Forelimb muscle (tissue), 1 donor: ENCODE measurements around the gene CDK5RAP1. TPM values are rescaled to one million over a fixed set of nuclear protein-coding genes. Genes with fewer than 3 reads are reported as not detected.
"Not testable (repeated sequence)": the region's sequence is repeated elsewhere in the genome, so short reads cannot be mapped to it uniquely, and the experiment has no call there.

Experiments
- DNase-seq: peaks from one replicate; pipeline ENCODE4 v3.0.0-alpha.2; 2013; ENCODE audit warnings: low read depth
- polyA plus RNA-seq: library from polyadenylated mRNA; unstranded; fragments of 120-200 nt; gene quantifications from one replicate; pipeline ENCODE4 v1.2.1, GENCODE V29; 2013; ENCODE audit not compliant: insufficient read length

Gene CDK5RAP1
- polyA plus RNA-seq, 1 donor = 23.0 TPM

- DNase-seq = no peak
These were observed 22.0 kb upstream of the CDK5RAP1 start for GRCh38 chr20:33423141-33423834.

DNA sequence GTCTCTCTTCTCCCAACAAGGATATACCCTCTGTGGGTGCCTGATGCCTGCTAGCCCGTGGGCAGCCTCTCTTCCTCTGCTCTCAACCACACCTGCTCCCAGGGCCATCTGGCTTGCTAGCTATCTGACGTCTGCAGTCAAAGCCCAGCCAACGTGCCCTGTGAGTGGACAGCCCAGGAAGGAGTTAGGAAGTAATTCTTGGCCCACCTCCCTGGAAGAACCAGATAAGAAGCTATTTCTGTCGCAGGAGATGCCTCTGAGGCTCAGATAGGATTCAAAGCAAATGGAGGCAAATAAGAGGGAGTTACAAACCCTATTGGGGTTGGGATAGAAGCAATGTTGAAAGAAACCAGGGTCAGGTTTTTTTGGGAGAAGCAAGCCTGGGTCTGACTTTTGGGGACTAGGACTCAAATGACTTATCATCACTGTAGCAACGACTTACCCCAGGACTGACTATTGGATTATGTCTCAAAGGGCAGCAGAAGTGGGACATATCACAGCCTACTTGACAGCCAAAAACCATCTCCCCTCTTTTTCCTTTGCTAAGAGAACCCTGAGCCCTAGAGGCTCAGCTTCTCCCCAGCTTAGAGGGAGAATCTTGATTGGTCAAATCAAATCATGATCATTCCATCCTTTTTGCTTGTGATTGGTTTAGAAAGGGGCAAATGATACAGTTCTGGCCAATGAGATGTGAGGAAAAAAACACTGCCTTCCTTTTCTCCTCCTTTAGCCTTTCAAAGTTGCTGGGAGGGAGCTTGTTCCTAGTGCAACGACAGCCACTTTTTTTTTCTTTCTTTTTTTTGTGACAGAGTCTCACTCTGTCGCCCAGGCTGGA, 18.0 kb upstream of the CDK5RAP1 start:
- no peak for DNase-seq

- no peak for DNase-seq
These were observed 16.7 kb upstream of the CDK5RAP1 start for GRCh38 chr20:33418033-33418432.

- no peak for DNase-seq
These were observed 14.6 kb upstream of the CDK5RAP1 start for GRCh38 chr20:33415948-33416347.

DNA sequence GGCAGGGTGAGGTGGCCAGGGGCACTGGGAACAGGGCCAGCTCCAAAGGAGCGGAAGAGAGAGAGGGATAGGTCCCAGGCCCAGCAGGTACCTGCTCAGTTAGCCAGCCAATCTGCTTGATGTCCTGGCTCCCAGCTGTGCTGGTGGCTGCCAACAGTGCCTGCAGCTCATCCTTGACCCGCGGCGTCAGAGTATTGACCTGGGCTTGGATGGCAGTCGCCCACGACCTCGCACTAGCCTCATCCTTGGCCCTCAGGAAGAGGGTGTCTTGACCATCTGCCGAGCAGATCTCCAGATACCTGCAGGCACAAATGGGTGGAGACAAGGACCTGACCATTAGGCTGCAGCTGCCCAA, 11.1 kb upstream of the CDK5RAP1 start:
- no peak for DNase-seq

GRCh38 chr20:33411711-33412483, 10.6 kb upstream of the CDK5RAP1 start:
- no peak for DNase-seq

GRCh38 chr20:33411242-33411641, 9.9 kb upstream of the CDK5RAP1 start:
- DNase-seq = no peak

DNA sequence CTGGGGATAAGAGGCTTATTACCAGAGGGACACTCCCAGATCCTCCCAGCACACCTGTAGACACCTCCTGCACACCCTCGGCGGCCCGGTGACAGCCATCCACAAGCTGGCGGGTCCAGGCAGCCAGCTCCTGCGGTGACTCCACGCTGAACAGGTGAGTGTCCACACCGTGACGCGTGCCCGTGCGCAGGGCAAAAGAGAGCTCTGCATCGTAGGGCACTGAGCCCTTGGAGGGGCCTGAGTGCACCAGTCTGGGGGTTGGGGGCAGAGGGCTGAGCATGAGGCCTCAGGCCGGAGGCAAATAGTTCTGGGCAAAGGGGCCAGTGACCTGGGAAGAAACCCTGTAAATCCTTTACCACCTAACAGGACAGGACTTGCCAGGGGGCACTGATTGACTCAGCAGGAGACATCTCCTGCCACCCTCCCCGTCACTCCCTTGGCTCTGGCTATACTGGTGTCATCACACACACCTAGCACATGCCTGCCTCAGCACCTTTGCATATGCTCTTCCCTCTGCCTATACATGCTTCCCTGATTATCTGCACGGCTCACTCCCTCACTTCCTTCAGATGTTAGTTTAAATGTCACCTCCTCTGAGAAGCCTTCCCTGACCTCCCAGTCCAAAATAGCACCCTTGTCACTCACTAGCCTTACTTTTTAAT, 8.9 kb upstream of the CDK5RAP1 start:
- no peak for DNase-seq

DNA sequence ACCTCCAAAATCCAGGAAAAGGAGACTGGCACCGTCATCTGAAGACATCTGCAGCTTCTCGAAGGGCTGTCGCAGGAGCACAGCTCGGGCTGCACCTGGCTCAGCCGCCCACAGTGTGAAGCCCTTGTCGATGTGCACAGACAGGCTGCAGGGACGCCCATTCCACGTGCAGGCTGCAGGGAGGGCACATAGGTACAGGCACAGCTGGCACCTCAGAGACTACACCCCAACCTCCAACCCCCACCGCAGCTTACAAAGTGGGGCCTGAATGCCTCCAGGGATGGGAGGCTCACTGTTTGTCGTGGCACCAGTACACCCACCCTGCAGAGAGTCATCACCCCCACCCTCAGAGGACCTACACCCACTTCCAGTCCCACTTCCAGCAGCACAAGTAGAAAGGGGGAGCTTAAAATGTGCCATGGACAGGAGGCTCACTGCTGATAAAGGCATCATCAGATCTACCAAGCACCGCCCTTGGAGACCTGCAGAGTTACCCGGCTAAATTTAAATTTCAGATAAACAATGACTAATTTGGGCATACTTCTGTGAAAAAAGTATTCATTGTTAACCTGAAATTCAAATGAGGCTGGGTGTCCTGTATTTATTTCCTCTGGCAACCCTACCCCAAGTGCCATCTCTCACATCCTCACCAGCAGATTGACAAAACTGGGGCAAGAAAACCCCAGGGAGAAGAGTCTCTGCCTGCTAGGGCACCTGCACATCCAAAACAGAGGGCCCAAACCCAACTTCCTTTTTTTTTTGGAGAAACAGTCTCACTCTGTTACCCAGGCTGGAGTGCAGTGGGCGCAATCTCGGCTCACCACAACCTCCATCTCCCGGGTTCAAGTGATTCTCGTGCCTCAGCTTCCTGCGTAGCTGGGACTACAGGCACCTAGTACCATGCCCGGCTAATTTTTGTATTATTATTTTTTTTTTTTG, 7.7 kb upstream of the CDK5RAP1 start:
- no peak for DNase-seq

DNA sequence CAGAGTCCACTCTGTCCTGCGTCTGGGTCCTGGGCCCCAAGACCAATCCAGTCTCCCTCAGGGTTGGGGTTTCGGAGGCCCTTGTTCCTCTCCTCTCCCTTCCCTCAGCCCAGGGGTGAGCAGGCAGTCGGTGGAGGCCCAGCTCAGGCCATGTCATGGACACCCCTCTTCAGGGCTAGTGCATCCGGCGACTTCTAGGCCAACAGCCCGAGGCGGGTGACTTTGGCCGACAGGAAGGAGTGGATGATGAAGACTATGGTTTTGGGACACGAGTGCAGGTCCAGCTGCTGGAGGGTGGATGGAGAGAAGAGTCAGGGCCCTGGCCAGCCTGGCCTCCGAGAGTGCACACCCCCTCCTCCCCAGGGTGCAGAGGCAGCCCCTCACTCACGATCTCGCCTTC, 7.0 kb upstream of the CDK5RAP1 start:
- no peak for DNase-seq

DNA sequence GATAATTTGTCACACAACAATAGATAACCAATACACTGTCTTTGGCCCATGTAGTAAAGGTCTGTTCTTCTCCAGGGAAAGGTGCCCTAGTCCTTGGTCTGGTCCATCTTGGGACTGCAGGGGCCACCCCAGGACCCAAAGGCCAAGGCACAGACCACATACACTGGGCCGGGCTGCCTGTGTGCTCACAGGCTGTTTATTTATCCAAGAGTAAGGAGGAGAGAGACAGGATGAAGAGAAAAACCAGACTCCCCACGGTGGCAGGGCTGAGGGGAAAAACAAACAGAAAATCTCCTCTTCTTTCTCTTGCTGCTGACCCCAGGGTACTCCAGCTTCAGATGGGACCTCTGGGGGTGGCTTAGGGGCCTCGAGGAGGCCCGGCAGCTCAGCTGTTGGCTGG, 6.5 kb upstream of the CDK5RAP1 start:
- no peak for DNase-seq

DNA sequence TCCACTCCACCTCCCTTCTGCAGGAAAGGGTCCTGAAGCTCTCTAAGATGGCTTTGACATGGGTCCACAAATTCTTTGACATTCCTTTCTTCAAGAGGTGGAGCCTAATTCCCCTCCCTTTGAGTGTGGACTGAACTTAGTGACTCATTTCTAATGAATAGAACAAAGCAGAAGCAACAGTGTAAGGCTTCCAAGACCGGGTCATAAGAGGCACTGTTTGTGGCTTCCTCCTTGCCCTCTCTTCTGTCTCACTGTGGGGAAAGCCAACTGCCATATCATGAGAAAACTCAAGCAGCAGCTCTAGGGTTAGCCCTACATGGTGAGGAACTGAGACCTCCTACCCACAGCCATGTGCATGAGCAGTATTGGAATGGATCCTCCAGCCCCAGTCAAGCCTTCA, 5.9 kb upstream of the CDK5RAP1 start:
- no peak for DNase-seq

GRCh38 chr20:33404281-33404680, 3.0 kb upstream of the CDK5RAP1 start:
- no peak for DNase-seq

DNA sequence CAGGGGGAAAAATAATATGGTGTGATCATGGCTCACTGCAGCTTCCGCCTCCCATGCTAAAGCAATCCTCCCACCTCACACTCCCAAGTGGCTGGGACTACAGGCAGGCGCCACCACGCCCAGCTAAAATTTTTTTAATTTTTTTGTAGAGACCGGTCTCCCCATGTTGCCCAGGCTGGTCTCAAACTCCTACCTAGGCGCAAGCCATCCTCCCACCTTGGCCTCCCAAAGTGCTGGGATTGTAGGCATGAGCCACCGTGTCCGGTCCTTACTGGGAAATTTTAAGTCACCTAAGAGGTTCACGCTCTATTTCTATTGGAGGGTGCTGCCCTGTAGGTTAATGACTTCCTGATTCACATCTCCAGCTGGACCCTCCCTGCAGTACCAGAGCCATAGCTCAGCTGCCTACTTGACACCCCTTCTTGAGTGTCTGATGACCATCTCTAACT, 626 bp upstream of the CDK5RAP1 start:
- DNase-seq = no peak

DNA sequence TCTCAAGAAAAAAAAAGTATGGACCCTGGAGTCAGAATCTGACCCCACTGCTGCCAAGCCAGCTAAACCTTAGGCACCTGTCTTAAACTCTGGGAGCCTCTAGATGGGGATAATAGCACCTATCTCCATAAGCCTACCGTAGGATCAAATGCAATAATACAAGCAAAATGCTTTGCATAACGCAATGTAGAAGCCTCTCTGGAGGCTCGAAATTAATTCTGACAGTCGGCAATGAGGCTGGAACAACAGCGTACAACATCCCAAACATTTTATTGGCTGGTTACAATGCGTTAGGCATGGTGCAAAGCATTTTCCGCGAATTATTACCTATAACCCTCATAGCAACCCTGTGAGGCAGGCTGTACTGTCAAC, 521 bp downstream of the CDK5RAP1 start:
- no peak for DNase-seq

GRCh38 chr20:33399924-33400323, 1.4 kb downstream of the CDK5RAP1 start:
- DNase-seq = no peak

DNA sequence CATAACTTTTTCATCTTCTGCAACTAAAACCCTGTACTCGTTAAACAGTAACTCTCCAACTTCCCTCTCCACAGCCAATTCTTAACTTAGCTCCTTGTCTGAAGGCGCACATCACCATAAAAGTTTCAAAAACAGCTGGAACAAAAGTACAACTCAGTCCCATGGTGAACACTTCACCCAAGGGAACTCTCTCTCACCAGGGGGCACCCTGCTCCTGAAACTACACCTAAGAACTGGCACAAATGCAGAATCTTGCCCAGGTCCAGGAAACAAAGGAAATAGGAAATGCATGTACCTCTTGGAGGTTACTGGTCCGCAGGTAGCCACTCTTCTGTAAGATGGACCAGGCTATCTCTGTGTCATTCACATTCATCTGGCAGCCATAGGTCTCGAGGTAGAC, 6.6 kb downstream of the CDK5RAP1 start:
- DNase-seq = no peak

- DNase-seq = no peak
These were observed 7.7 kb downstream of the CDK5RAP1 start for GRCh38 chr20:33393609-33394008.

DNA sequence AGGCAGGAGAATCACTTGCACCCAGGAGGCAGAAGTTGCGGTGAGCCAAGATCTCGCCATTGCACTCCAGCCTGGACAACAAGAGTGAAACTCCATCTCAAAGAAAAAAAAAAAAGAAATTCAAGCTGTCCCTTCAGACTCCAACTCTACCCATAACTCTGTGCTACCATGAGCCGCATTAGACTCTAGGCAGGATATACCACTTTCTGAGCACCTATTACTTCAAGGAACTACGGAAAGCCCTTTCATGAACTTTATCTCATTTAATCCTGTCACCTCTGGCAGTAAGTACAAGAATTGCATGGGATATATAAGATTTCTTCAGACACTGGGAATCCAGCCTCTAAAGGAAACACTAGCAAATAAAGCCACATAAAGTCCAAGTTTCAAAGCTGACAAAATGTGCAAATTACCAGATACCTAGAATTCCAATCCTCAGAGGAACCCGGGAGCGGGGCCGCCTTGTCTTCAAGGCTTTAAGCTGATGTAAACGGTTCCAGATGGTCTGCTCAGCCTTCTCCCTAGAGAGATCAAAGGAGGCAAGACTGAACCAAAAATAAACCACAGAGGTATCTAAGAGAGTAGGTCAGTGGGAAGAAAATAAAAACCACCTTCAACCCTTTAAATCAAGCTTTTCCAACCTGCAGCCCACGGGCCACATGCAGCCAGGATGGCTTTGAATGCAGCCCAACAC, 9.4 kb downstream of the CDK5RAP1 start:
- no peak for DNase-seq

DNA sequence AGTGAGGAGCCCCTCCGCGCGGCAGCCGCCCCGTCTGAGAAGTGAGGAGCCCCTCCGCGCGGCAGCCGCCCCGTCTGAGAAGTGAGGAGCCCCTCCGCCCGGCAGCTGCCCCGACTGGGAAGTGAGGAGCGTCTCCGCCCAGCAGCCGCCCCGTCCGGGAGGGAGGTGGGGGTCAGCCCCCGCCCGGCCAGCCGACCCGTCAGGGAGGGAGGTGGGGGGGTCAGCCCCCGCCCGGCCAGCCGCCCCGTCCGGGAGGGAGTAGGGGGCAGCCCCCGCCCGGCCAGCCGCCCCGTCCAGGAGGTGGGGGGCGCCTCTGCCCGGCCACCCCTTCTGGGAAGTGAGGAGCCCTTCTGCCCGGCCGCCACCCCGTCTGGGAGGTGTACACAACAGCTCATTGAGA, 12.0 kb downstream of the CDK5RAP1 start:
- not testable (repeated sequence) for DNase-seq
